HG02938 (cell line): Measurements from ENCODE around the gene PLXNA1.
A peak's percentile ranks its signal among the peaks of the same experiment; 100 is the strongest.

Experiments
- ATAC-seq: cut with Tn5 transposase; IDR thresholded peaks from one replicate; pipeline ENCODE4 v1.9.1; 2021; ENCODE audit warnings: mild to moderate bottlenecking, moderate library complexity; ENCODE audit not compliant: unreplicated experiment

Gene PLXNA1

GRCh38 chr3:127015282-127016042 lies 32.5 kb downstream of the PLXNA1 start:
- ATAC-seq, result peak; percentile 61

- ATAC-seq, result no peak
These were observed 33.1 kb downstream of the PLXNA1 start for GRCh38 chr3:127016043-127016343.

- no peak for ATAC-seq
These were observed 33.5 kb downstream of the PLXNA1 start for GRCh38 chr3:127016461-127016860.

GRCh38 chr3:127017229-127017628 lies 34.3 kb downstream of the PLXNA1 start:
- ATAC-seq, result no peak

- ATAC-seq, result no peak
These were observed 34.9 kb downstream of the PLXNA1 start for GRCh38 chr3:127017781-127018180.

- ATAC-seq, result no peak
These were observed 35.5 kb downstream of the PLXNA1 start for GRCh38 chr3:127018306-127018828.

- no peak for ATAC-seq
These were observed 36.5 kb downstream of the PLXNA1 start for GRCh38 chr3:127019449-127019848.

GRCh38 chr3:127020543-127020942 lies 37.6 kb downstream of the PLXNA1 start:
- no peak for ATAC-seq

- ATAC-seq, result no peak
These were observed 39.9 kb downstream of the PLXNA1 start for GRCh38 chr3:127022849-127023248.

- ATAC-seq, result no peak
These were observed 42.5 kb downstream of the PLXNA1 start for GRCh38 chr3:127025456-127025855.

- ATAC-seq, result no peak
These were observed 43.1 kb downstream of the PLXNA1 start for GRCh38 chr3:127026036-127026435.

- no peak for ATAC-seq
These were observed 43.7 kb downstream of the PLXNA1 start for GRCh38 chr3:127026661-127027060.

GRCh38 chr3:127027061-127027735 lies 44.3 kb downstream of the PLXNA1 start:
- no peak for ATAC-seq

- ATAC-seq, result no peak
These were observed 45.1 kb downstream of the PLXNA1 start for GRCh38 chr3:127027811-127028548.

GRCh38 chr3:127028781-127029657 lies 46.1 kb downstream of the PLXNA1 start:
- no peak for ATAC-seq

- no peak for ATAC-seq
These were observed 47.0 kb downstream of the PLXNA1 start for GRCh38 chr3:127029658-127030507.

- ATAC-seq, result no peak
These were observed 47.8 kb downstream of the PLXNA1 start for GRCh38 chr3:127030508-127031412.

- ATAC-seq, result no peak
These were observed 48.5 kb downstream of the PLXNA1 start for GRCh38 chr3:127031413-127031810.

GRCh38 chr3:127031845-127032244 lies 48.9 kb downstream of the PLXNA1 start:
- ATAC-seq, result no peak
